ENCODE results near the gene ANKRD17.

DNA sequence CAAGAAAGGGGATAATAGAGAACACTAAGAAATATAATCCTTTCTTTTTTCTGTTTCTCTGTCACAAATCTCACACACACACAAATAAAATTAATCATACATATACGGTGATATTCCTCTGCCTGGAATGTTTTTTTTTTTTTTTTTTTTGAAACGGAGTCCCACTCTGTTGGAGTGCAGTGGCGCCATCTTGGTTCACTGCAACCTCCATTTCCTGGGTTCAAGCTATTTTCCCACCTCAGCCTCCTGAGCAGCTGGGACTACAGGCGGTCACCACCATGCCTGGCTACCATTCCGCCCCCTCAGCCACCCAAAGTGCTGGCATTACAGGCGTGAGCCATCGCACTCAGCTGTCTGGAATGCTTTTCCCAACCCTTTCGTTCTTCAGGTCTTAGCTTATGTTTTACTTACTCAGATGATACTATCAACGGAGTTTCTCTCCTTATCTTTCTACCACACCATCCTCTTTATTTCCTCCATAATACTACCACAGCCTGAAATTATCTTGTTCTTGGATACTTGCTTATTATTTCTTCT is 69.3 kb downstream of the ANKRD17 start:
- no peak for TF ChIP-seq EZH2phosphoT487 (IDR thresholded peaks at IDR 0.05; ENCODE audit: borderline replicate concordance)
- TF ChIP-seq, protein P1, sequence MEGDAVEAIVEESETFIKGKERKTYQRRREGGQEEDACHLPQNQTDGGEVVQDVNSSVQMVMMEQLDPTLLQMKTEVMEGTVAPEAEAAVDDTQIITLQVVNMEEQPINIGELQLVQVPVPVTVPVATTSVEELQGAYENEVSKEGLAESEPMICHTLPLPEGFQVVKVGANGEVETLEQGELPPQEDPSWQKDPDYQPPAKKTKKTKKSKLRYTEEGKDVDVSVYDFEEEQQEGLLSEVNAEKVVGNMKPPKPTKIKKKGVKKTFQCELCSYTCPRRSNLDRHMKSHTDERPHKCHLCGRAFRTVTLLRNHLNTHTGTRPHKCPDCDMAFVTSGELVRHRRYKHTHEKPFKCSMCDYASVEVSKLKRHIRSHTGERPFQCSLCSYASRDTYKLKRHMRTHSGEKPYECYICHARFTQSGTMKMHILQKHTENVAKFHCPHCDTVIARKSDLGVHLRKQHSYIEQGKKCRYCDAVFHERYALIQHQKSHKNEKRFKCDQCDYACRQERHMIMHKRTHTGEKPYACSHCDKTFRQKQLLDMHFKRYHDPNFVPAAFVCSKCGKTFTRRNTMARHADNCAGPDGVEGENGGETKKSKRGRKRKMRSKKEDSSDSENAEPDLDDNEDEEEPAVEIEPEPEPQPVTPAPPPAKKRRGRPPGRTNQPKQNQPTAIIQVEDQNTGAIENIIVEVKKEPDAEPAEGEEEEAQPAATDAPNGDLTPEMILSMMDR (conservative IDR thresholded peaks at IDR 0.05; ENCODE audit: low read length): no peak
